ACC112 (cell line): ENCODE results near the gene ASCC3.

Source experiments
- H2AFZ ChIP-seq: fragments of 200-600 bp; sonication (generic); one replicate; pipeline ENCODE4 v1.6.0; 2017; ENCODE audit warnings: antibody characterized with exemption, low read length; ENCODE audit not compliant: unreplicated experiment
- H3K27ac ChIP-seq: fragments of 200-600 bp; sonication (generic); 2 replicates; pipeline ENCODE4 v1.5.1; 2014; ENCODE audit warnings: low read depth, mild to moderate bottlenecking, antibody characterized with exemption, low read length, moderate library complexity
- H3K27me3 ChIP-seq: fragments of 200-600 bp; sonication (generic); 2 replicates; pipeline ENCODE4 v1.6.1; 2014; ENCODE audit warnings: mild to moderate bottlenecking, antibody characterized with exemption, low read length, moderate library complexity, mixed read lengths; ENCODE audit not compliant: insufficient read depth
- H3K36me3 ChIP-seq: fragments of 200-600 bp; sonication (generic); 2 replicates; pipeline ENCODE4 v1.6.1; 2016; ENCODE audit warnings: mild to moderate bottlenecking, antibody characterized with exemption, low read length, moderate library complexity, mixed read lengths; ENCODE audit not compliant: insufficient read depth
- H3K4me1 ChIP-seq: fragments of 200-600 bp; sonication (generic); one replicate; pipeline ENCODE4 v1.6.1; 2016; ENCODE audit warnings: low read length, mixed read lengths; ENCODE audit not compliant: insufficient read depth, unreplicated experiment, control insufficient read depth
- H3K4me3 ChIP-seq: fragments of 200-600 bp; sonication (generic); 2 replicates; pipeline ENCODE4 v1.5.1; 2014; ENCODE audit warnings: mild to moderate bottlenecking, low read depth, low read length
- H3K79me2 ChIP-seq: fragments of 200-600 bp; sonication (generic); one replicate; pipeline ENCODE4 v1.6.0; 2016; ENCODE audit warnings: low read length; ENCODE audit not compliant: control insufficient read depth, unreplicated experiment, insufficient read depth

The ASCC3 gene

GRCh38 chr6:100509101-100509500 is 372.0 kb downstream of the ASCC3 start:
- Histone ChIP-seq H3K79me2 (no peaks in the 10 kb centered on the region), H3K36me3 (peaks cover 11% of the 10 kb centered on the region; the same call in 1 of the 2 replicates), H3K27me3 (no peaks in the 10 kb centered on the region), H3K4me1 (peaks cover 37% of the 10 kb centered on the region), H3K27ac (no peak overlapping the region), H3K4me3 (no peak overlapping the region), H2AFZ (no peak overlapping the region)

- no peaks in the 10 kb centered on the region for H3K79me2 ChIP-seq
- H2AFZ ChIP-seq, result no peak overlapping the region
- no peaks in the 10 kb centered on the region for H3K27me3 ChIP-seq
- 0 out of 2 replicates have a peak overlapping the region, but pooled peaks have one; percentile 2 for H3K27ac ChIP-seq
- peaks cover 43% of the 10 kb centered on the region for H3K4me1 ChIP-seq
- H3K36me3 ChIP-seq, result peaks cover 11% of the 10 kb centered on the region; the same call in 1 of the 2 replicates
- H3K4me3 ChIP-seq, result no peak overlapping the region
Measured at GRCh38 chr6:100506651-100507050, 374.5 kb downstream of the ASCC3 start.

- no peaks in the 10 kb centered on the region for H3K79me2 ChIP-seq
- peak overlapping the region; percentile 46; the same call in 1 of the 2 replicates for H3K4me3 ChIP-seq
- peaks cover 7% of the 10 kb centered on the region; the same call in 1 of the 2 replicates for H3K36me3 ChIP-seq
- no peaks in the 10 kb centered on the region for H3K27me3 ChIP-seq
- peaks cover 43% of the 10 kb centered on the region for H3K4me1 ChIP-seq
- H3K27ac ChIP-seq, result peak overlapping the region; percentile 59
- H2AFZ ChIP-seq, result peak overlapping the region; percentile 26
Measured at GRCh38 chr6:100504786-100505737, 376.1 kb downstream of the ASCC3 start.

GRCh38 chr6:100503043-100503705 is 378.0 kb downstream of the ASCC3 start:
- H3K4me1 ChIP-seq, result peaks cover 43% of the 10 kb centered on the region
- H3K27me3 ChIP-seq, result no peaks in the 10 kb centered on the region
- H2AFZ ChIP-seq, result no peak overlapping the region
- no peak overlapping the region for H3K4me3 ChIP-seq
- H3K27ac ChIP-seq, result no peak overlapping the region
- no peaks in the 10 kb centered on the region for H3K36me3 ChIP-seq
- H3K79me2 ChIP-seq, result no peaks in the 10 kb centered on the region

GRCh38 chr6:100493206-100493888 is 387.8 kb downstream of the ASCC3 start:
- Histone ChIP-seq H3K4me3 (no peak overlapping the region), H3K36me3 (no peaks in the 10 kb centered on the region), H3K27ac (no peak overlapping the region), H3K79me2 (no peaks in the 10 kb centered on the region), H3K27me3 (no peaks in the 10 kb centered on the region), H3K4me1 (no peaks in the 10 kb centered on the region), H2AFZ (no peak overlapping the region)

GRCh38 chr6:100491952-100492670 is 389.0 kb downstream of the ASCC3 start:
- Histone ChIP-seq H2AFZ (no peak overlapping the region), H3K27ac (no peak overlapping the region)

GRCh38 chr6:100490065-100490464 is 391.1 kb downstream of the ASCC3 start:
- no peak overlapping the region for H3K27ac ChIP-seq
- H3K27me3 ChIP-seq, result no peaks in the 10 kb centered on the region
- no peak overlapping the region for H3K4me3 ChIP-seq
- H2AFZ ChIP-seq, result no peak overlapping the region
- H3K4me1 ChIP-seq, result no peaks in the 10 kb centered on the region
- no peaks in the 10 kb centered on the region for H3K79me2 ChIP-seq
- H3K36me3 ChIP-seq, result no peaks in the 10 kb centered on the region

More at GRCh38 chr6:100491952-100492670, 389.0 kb downstream of the ASCC3 start:
- no peaks in the 10 kb centered on the region for H3K4me1 ChIP-seq
- no peaks in the 10 kb centered on the region for H3K27me3 ChIP-seq
- H3K79me2 ChIP-seq, result no peaks in the 10 kb centered on the region
- H3K36me3 ChIP-seq, result no peaks in the 10 kb centered on the region
- H3K4me3 ChIP-seq, result no peak overlapping the region

GRCh38 chr6:100488244-100488643 is 392.9 kb downstream of the ASCC3 start:
- H3K79me2 ChIP-seq, result no peaks in the 10 kb centered on the region
- no peak overlapping the region for H3K4me3 ChIP-seq
- no peak overlapping the region for H3K27ac ChIP-seq
- H3K36me3 ChIP-seq, result no peaks in the 10 kb centered on the region
- no peaks in the 10 kb centered on the region for H3K27me3 ChIP-seq
- peaks cover 9% of the 10 kb centered on the region for H3K4me1 ChIP-seq
- H2AFZ ChIP-seq, result no peak overlapping the region

GRCh38 chr6:100487638-100488037 is 393.5 kb downstream of the ASCC3 start:
- Histone ChIP-seq H2AFZ (no peak overlapping the region), H3K27me3 (no peaks in the 10 kb centered on the region), H3K36me3 (no peaks in the 10 kb centered on the region), H3K79me2 (no peaks in the 10 kb centered on the region), H3K4me1 (peaks cover 9% of the 10 kb centered on the region), H3K27ac (no peak overlapping the region), H3K4me3 (no peak overlapping the region)

- no peaks in the 10 kb centered on the region for H3K36me3 ChIP-seq
- no peak overlapping the region for H3K27ac ChIP-seq
- H3K27me3 ChIP-seq, result no peaks in the 10 kb centered on the region
- peaks cover 9% of the 10 kb centered on the region for H3K4me1 ChIP-seq
- H3K79me2 ChIP-seq, result no peaks in the 10 kb centered on the region
- H3K4me3 ChIP-seq, result no peak overlapping the region
- H2AFZ ChIP-seq, result no peak overlapping the region
Measured at GRCh38 chr6:100485268-100485667, 395.9 kb downstream of the ASCC3 start.
